Measurements from ENCODE around the gene ABCC4.
"Not testable (repeated sequence)": the region's sequence is repeated elsewhere in the genome, so short reads cannot be mapped to it uniquely, and the experiment has no call there.

Gene ABCC4

DNA sequence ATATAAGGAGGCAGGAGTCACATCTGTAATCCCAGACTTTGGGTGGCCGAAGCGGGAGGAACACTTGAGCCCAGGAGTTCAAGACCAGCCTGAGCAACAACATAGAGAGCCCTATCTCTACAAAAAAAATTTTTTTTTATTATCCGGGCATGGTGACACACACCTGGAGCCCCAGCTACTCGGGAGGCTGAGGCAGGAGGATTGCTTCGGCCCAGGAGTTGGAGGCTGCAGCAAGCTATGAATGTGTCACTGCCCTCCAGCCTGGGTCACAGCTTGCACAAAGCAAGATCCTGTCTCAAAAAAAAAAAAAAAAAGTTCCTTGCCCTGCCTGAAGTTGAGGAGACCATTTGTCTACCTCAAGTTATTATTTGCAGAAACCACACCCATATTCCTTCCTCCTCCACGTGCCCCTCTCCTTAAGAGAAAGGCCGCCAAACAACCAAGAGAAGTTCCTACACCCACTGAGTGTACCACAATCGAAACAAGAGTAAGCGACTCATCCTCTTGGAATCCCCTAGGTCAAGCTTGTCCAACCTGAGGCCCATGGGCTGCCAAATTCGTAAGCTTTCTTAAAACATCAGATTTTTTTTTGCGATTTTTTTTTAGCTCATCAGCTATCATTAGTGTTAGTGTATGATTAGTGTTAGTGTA lies 2.2 kb downstream of the ABCC4 start:
- no peak overlapping the region for H3K4me3 ChIP-seq (ENCODE audit: low read depth, low read length)
- DNase-seq (ENCODE audit: low read depth) = peak; percentile 68

DNA sequence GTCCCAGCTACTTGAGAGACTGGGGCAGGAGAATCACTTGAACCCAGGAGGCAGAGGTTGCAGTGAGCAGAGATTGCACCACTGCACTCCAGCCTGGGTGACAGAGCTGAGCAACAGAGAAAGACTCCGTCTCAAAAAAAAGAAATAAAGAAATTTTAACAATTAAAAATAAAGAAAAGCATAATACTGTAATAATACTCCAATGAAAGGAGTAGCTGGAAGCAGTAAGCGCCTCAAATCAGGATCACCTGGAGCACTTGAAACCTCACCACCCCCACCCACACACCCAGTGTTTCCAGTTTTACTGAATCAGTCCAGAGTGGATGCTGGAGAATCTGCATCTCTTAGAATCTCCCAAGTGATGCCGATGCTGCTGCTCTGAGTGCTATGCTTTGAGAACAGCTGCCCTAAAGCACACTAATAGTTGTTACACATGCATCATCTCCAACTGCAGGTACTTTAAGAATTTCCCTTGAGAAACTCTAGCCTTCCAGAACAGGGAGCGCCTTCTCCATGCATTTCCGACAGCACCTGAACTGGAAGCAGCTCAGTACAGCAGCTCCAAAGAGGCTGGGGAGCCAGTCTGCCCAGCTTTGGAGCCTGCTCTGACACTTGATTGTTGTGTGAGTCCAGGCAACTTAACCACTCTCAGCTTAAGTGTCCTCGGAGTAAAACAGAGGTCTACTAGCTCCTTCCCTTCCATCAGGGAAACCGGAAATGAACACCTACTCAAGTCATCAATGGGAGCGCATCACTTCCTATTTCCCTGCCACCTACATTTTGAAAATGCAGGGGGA lies 2.9 kb downstream of the ABCC4 start:
- no peak for DNase-seq (ENCODE audit: low read depth)

DNA sequence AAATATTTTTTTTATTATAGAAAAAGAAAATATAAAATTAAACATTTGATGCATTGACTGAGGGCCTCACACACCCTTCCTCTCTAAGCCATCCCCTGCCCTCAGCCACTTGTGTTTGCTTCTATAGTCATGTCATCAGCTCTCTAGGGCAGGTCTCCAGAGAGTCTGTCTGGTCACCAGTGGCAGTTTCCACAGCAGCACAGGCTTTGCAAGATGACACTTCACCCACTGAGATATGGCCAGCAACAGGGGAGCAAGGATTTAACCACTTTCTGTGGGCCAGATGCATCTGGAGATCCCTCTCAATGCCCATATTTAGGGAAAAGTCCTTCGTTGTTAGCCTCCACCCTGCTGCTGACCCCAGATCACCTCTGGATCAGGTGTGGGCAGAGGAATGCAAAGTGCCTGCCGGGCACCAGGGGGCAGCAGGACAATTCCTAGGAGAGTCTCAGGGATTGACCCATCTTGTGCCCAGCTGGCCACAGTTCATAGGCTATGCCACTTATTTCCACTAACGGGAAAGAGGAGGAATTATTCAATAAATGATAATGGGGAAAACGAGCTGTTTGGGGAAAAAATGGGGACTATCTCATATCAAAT lies 4.8 kb downstream of the ABCC4 start:
- DNase-seq (ENCODE audit: low read depth) = no peak
- H3K4me3 ChIP-seq (ENCODE audit: low read depth, low read length) = no peak overlapping the region

More for the DNA sequence above, 2.9 kb downstream of the ABCC4 start:
- H3K4me3 ChIP-seq (ENCODE audit: low read depth, low read length) = no peak overlapping the region

DNA sequence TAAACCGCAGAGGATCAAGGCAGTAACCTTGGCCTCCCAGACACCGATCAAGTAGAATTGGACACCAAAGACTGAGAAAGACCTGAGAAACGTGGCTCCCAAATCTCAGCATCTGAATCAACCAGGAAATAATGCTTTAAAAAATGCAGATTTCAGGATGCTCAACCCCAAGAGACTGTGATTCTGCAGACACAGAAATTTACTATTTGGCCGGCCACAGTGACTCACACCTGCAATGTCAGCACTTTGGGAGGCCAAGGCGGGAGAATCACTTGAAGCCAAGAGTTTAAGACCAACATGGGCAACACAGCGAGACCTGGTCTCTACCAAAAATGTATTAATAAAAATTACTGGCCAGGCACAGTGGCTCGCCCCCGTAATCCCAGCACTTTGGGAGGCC lies 6.2 kb downstream of the ABCC4 start:
- DNase-seq (ENCODE audit: low read depth) = peak; percentile 15
- H3K4me3 ChIP-seq (ENCODE audit: low read depth, low read length) = no peak overlapping the region

DNA sequence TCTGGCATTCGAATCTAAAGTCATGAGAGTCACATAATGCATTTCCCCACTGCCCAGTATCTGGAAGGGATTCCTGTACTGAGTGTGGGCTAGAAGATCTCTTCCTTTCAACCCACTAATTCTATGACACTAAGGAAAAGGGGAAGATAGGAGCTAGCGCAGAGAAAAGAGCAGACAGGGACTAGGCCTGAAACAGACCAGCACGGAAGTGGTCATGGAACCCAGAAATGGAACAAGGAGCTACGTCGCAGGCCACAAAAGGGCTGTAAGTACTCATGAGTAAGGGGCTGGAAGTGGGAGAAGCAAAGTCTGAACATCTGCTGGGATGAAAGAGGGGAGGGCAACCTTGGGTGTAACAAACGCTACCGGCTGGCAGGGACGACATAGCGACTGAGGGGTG lies 8.6 kb downstream of the ABCC4 start:
- H3K4me3 ChIP-seq (ENCODE audit: low read depth, low read length) = no peak overlapping the region
- DNase-seq (ENCODE audit: low read depth) = no peak

DNA sequence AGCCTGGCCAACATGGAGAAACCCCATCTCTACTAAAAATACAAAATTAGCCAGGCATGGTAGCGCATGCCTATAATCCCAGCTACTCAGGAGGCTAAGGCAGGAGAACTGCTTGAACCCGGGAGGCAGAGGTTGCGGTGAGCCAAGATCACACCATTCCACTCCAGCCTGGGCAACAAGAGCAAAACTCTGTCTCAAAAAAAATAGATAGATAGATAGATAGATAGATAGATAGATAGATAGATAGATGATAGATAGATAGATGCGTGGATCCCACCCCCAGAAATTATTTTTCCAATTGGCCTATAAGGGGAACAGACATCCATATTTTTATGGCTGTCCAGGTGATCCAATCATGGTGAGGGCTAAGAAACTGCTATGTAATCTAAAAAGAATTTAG lies 11.3 kb downstream of the ABCC4 start:
- H3K4me3 ChIP-seq (ENCODE audit: low read depth, low read length); DNase-seq (ENCODE audit: low read depth): not testable (repeated sequence)

DNA sequence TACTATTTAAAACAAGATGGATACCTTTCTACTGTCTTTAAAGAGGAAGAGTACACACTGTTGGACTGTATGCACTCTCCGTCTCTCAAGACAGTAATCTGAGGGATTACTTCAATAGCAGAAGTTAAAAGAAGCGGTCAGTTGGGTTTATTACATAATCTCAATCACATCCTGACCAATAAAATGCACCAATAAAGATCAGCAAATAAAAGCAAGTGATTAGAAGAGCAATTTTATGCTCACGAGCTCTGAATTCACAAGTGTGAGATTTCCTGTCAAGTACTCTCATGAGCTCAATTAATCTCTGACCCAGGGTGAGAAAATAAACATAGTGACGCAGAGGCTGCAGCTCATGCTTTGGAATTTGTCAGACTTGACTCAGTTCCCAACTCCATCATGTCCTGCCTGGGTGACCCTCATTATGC lies 12.2 kb downstream of the ABCC4 start:
- no peak overlapping the region for H3K4me3 ChIP-seq (ENCODE audit: low read depth, low read length)
- no peak for DNase-seq (ENCODE audit: low read depth)

DNA sequence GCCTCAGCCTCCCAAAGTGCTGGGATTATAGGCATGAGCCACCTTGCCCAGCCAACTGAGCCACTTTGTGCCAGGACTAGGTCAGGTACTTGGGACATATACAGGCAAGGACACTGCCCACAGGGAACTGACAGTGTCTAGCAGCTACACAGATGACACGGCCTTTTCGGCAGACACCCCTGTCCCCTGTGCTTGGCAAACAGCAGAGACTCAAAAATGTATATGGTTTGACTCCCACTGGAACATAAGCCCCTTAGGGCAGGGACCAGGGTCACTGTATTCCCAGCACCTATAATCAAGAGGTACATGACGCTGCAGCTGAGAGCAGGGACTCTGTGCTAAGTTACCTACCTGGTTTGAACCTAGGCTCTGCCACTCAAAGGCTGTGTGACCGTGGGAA lies 16.8 kb downstream of the ABCC4 start:
- DNase-seq (ENCODE audit: low read depth) = no peak
- no peak overlapping the region for H3K4me3 ChIP-seq (ENCODE audit: low read depth, low read length)

DNA sequence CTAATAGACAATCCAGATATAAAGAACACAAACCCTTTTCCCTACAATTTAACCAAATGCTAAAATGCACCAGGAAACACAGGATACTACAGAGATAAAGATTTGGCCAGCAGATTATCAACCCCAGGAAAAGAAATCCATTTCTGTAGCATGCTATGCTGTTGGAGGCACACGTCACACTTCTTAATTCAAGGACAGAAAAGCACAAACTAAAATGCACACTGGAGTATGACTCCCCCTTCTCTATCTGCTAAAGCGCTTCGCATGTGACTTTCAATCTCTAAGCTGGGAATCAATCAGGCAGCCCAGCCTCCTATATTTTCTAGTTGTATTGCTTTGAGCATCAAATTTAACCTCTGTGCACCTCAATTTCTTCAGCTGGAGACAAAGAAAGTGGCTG lies 22.2 kb downstream of the ABCC4 start:
- no peak overlapping the region for H3K4me3 ChIP-seq (ENCODE audit: low read depth, low read length)
- no peak for DNase-seq (ENCODE audit: low read depth)

DNA sequence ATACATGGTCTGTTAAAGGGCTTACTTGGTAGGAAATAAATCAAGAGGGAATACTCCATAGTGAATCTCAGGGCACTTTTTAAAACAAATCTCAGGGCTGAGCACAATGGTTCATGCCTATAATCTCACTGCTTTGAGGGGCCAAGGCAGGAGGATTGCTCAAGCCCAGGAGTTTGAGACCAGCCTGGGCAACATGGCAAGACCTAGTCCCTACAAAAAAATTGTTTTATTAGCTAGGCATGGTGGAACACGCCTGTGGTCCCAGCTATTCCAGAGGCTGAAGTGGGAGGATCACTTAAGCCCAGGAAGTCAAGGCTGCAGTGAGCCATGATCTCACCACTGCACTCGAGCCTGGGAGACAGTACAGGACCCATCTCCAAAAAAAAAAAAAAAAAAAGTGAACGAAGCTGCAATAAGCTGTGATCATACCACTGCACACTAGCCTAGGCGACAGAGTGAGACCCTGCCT lies 25.2 kb downstream of the ABCC4 start:
- H3K4me3 ChIP-seq (ENCODE audit: low read depth, low read length) = no peak overlapping the region
- no peak for DNase-seq (ENCODE audit: low read depth)

DNA sequence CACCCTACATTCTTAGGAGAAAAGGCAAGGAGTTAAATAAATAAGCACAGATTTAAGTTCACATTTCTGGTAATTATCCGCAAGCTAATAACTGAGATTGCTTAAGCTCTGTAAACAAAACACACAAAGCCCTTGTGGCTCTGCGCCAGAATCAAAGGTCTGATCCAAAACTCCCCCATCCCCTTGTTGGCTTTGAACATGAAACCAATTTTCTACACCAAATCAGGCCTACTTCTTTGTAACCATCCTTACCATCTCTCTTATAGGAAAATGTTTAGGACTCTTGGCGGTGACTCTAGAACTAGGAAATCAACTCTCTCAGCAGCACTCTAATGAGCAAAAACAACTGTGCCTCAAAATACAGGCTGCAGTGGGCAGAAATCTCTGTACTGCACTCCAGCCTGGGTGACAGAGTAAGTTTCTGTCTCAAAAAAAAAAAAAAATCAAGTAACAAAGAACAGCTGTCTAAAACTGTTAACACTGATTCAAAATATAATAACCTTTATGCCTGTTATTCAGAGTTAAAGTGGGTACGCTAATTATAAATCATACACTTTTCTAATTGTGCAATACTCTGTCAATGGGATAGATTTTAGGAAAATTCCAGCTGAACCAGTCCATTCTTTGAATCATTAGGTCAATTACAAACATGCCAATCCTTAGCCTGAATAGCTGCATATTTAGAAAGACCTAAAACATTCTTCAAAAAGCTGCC lies 25.8 kb downstream of the ABCC4 start:
- no peak overlapping the region for H3K4me3 ChIP-seq (ENCODE audit: low read depth, low read length)
- DNase-seq (ENCODE audit: low read depth) = no peak

DNA sequence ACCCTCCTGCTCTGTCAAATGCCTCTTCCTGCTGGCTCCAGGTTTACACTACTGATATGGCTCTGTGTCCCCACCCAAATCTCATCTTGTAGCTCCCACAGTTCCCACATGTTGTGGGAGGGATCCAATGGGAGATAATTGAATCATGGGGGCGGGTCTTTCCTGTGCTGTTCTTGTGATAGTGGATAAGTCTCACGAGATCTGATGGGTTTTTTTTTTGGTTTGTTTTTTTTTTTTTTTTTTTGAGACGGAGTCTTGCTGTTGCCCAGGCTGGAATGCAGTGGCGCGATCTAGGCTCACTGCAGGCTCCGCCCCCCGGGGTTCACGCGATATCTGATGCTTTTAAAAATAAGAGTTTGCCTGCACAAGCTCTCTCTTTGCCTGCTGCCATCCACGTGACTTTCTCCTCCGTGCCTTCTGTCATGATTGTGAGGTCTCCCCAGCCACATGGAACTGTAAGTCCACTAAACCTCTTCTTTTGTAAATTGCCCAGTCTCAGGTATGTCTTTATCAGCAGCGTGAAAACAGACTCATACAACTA lies 27.6 kb downstream of the ABCC4 start:
- not testable (repeated sequence) for H3K4me3 ChIP-seq (ENCODE audit: low read depth, low read length); DNase-seq (ENCODE audit: low read depth)

DNA sequence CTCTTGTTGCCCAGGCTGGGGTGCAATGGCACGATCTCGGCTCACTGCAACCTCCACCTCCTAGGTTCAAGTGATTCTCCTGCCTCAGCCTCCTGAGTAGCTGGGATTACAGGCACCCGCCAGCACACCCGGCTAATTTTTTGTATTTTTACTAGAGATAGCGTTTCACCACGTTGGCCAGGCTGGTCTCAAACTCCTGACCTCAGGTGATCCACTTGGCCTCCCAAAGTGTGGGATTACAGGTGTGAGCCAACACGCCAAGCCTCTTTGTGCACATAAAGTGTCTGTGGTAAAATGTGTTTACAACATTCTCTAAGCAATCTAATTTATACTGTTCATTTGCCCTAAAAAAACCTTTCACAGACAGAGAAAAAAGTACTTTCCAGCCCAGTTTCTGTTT lies 29.2 kb downstream of the ABCC4 start:
- DNase-seq (ENCODE audit: low read depth); H3K4me3 ChIP-seq (ENCODE audit: low read depth, low read length): not testable (repeated sequence)

DNA sequence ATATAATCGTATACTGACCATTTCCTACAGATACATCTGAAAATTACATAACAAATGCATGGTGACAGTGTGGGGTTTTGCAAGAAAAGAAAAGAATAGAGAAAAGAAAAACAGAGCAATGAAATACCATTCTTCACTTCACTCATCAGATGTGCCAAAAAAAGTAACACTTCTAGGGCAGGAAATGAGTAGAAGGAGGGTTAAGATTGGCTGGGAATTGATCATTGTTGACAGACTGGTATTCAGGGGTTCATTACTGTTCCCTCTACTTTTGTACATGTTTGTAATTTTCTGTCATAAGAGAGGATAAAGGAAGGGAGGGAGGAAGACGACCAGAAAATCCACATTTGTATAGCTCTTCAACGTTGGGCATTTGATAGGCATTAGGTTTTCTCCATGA lies 31.5 kb downstream of the ABCC4 start:
- no peak overlapping the region for H3K4me3 ChIP-seq (ENCODE audit: low read depth, low read length)
- no peak for DNase-seq (ENCODE audit: low read depth)

DNA sequence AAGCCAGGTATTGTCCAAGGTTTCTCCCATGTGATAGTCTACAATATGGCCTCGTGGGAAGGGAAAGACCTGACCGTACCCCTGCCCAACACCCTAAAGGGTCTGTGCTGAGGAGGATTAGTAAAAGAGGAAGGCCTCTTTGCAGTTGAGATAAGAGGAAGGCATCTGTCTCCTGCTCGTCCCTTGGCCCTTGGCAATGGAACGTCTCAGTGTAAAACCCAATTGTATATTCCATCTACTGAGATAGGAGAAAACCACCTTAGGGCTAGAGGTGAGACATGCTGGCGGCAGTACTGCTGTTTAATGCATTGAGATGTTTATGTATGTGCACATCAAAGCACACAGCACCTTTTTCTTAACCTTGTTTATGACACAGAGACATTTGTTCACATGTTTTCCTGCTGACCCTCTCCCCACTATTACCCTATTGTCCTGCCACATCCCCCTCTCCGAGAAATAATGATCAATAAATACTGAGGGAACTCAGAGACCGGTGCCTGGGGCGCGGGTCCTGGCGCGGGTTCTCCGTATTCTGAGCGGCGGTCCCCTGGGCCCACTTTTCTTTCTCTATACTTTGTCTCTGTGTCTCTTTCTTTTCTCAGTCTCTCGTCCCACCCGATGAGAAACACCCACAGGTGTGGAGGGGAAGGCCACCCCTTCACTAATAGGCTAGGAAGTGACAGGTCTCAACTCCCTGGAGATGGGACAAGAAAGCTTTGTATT lies 32.7 kb downstream of the ABCC4 start:
- not testable (repeated sequence) for DNase-seq (ENCODE audit: low read depth)

DNA sequence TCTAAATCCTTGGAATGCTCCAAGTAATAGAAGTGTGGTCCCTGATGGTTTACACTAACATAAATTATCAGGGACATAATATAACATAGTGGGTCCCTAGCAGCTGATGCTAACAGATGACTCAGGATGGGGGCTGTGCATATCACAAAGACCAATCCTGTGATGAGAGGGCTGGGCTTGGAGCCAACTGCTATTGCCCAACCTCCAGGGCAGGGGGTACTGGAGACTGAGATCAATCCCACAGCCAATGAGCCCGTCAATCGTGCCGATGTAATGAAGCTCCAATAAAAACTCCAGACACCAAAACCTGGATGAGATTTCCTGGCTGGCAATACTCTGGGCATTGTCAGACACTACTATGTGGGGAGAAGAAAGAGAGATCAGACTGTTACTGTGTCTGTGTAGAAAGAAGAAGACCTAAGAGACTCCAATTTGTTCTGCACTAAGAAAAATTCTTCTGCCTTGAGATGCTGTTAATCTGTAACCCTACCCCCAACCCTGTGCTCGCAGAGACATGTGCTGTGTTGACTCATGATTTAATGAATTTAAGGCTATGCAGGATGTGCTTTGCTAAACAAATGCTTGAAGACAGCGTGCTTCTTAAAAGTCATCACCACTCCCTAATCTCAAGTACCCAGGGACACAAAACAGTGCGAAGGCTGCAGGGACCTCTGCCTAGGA lies 33.4 kb downstream of the ABCC4 start:
- H3K4me3 ChIP-seq (ENCODE audit: low read depth, low read length) = peak overlapping the region; percentile 7
- peak; percentile 96 for DNase-seq (ENCODE audit: low read depth)

More for the DNA sequence above, 32.7 kb downstream of the ABCC4 start:
- H3K4me3 ChIP-seq (ENCODE audit: low read depth, low read length) = not testable (repeated sequence)

DNA sequence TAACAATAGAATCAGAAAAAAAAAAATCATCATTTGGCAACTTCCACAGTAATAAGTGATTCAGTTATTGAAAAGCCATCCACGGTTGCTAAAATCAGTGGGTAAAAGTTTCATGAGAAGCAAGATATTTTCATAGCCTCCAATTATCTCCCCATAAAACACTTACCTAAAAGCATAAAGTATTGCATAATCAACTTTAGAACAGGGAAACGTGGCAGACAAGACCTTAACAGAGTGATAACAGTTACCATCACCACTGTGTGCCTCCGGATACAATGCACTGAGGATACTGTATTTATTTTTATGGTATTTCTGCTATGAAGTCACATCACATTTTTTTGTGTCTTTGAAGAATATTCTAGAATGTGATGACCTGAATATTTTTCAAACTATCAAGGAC lies 37.0 kb downstream of the ABCC4 start:
- no peak overlapping the region for H3K4me3 ChIP-seq (ENCODE audit: low read depth, low read length)
- no peak for DNase-seq (ENCODE audit: low read depth)

DNA sequence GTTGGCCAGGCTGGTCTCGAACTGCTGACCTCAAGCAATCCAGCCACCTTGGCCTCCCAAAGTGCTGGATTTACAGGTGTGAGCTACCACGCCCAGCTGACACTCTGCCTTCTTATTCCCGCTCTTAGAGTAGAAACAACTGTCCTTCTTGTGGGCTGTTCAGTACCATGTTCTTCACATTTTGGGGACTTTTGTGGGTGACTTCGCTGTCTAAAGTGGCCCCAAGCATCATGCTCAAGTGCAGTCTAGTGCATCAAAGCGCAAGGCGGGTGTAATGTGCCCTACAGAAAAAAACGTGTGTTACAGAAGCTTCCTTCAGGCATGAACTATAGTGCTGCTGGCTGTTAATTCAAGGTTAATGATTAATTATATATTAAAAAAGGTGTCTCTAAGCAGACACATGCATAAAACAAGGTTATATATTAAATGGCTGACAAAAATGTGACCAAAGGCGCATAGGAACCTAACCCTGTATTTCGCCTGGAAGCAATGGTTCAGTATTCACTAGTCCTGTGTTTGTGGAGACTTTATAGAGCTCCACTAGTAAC lies 38.3 kb downstream of the ABCC4 start:
- DNase-seq (ENCODE audit: low read depth) = no peak
- H3K4me3 ChIP-seq (ENCODE audit: low read depth, low read length) = no peak overlapping the region

All from skeletal muscle cell (primary cell).